K562 (cell line): ENCODE data around the gene UBE2U. TPM values are rescaled to one million over a fixed set of nuclear protein-coding genes. Genes with fewer than 3 reads are reported as not detected.
A peak's percentile ranks its signal among the peaks of the same experiment; 100 is the strongest.

Experiments used
- ATAC-seq: fragments of 200-7000 bp; cut with Tn5 transposase; 3 replicates; pipeline ENCODE4 v1.9.1; 2020; ENCODE audit warnings: moderate library complexity
- BruUV-seq: library from RNA; stranded (reverse); fragments of 400-500 nt; replicated peaks from 2 replicates; lab custom pipeline; 2021; lab: Mats Ljungman, UMichigan
- CTCF ChIA-PET: fragments of 300-600 bp; formaldehyde crosslinking; extraction: SDS; loops from one replicate; lab custom pipeline; 2021; ENCODE audit warnings: low intra/inter-chr PET ratio; lab: Yijun Ruan, JAX
- POLR2A ChIA-PET: fragments of 300-600, 350-650 bp; sonication (Branson Sonifier 250); formaldehyde crosslinking; extraction: SDS; loops from one replicate; lab custom pipeline; 2021; ENCODE audit warnings: antibody characterized with exemption, inconsistent platforms; lab: Yijun Ruan, JAX
- DNase-seq, 4 experiments: peaks; one replicate each; pipeline versions ENCODE4 v3.0.0 to v3.0.0-alpha.2; 2011 to 2018; ENCODE audit warnings: low spot score in 3 of 4, mixed read lengths in 3 of 4; ENCODE audit errors: extremely low read depth in 1 of 4
- FAIRE-seq: peaks from 2 replicates; lab custom pipeline; 2011; peaks lifted over from hg19 to GRCh38; lab: Jason Lieb, UNC
- H2AFZ ChIP-seq: 2 replicates; pipeline ENCODE4 v1.6.0; 2011; ENCODE audit warnings: low read depth, low read length, control low read depth, inconsistent platforms
- H3K27ac ChIP-seq: fragments of 200-600 bp; 3 replicates; pipeline ENCODE4 v1.8.0; 2011; ENCODE audit warnings: low read depth, mild to moderate bottlenecking, control low read depth, inconsistent platforms, low read length, moderate library complexity, mixed read lengths; ENCODE audit errors: extremely low read depth
- H3K27me3 ChIP-seq, 2 experiments: fragments of 300-600 bp in 1 of 2; 2 replicates in 1 of 2; 3 replicates in 1 of 2; pipeline versions ENCODE4 v1.6.0 to v1.8.0; 2011; ENCODE audit warnings: inconsistent platforms in 2 of 2, low read length in 2 of 2, mild to moderate bottlenecking in 1 of 2, mixed read lengths in 1 of 2, moderate library complexity in 1 of 2; ENCODE audit not compliant: control insufficient read depth in 2 of 2, insufficient read depth in 2 of 2
- H3K36me3 ChIP-seq: fragments of 300-600 bp; 3 replicates; pipeline ENCODE4 v1.8.0; 2011; ENCODE audit warnings: mild to moderate bottlenecking, low read length, inconsistent platforms; ENCODE audit not compliant: control insufficient read depth, insufficient read depth
- H3K4me1 ChIP-seq, 2 experiments: fragments of 200-600 bp in 1 of 2; replicated peaks in 1 of 2; 2 replicates in 1 of 2; 3 replicates in 1 of 2; pipeline versions ENCODE4 v1.5.1 to v1.8.0; 2011; ENCODE audit warnings: inconsistent platforms in 2 of 2, low read length in 2 of 2, mild to moderate bottlenecking in 1 of 2, mixed read lengths in 1 of 2, moderate library complexity in 1 of 2; ENCODE audit not compliant: control insufficient read depth in 2 of 2, insufficient read depth in 2 of 2
- H3K4me2 ChIP-seq: 2 replicates; pipeline ENCODE4 v1.6.1; 2011; ENCODE audit warnings: low read length, control low read depth, inconsistent platforms, mixed read lengths; ENCODE audit not compliant: insufficient read depth
- H3K4me3 ChIP-seq: fragments of 200-600 bp; sonication (generic), shearing (Covaris generic); 2 replicates; pipeline ENCODE4 v1.5.1; 2016; ENCODE audit warnings: control low read depth, inconsistent platforms
- H3K79me2 ChIP-seq: fragments of 200-600 bp; 3 replicates; pipeline ENCODE4 v1.8.0; 2011; ENCODE audit warnings: low read length, inconsistent platforms; ENCODE audit not compliant: control insufficient read depth, insufficient read depth
- H3K9ac ChIP-seq, 2 experiments: 2 replicates each; pipeline versions ENCODE4 v1.6.0 to v1.6.1; 2011; ENCODE audit warnings: low read depth in 2 of 2, low read length in 2 of 2, control low read depth in 1 of 2, inconsistent platforms in 1 of 2, mild to moderate bottlenecking in 1 of 2, mixed read lengths in 1 of 2; ENCODE audit not compliant: insufficient read depth in 1 of 2
- H3K9me1 ChIP-seq: one replicate; pipeline ENCODE4 v1.6.0; 2011; ENCODE audit warnings: inconsistent platforms, mild to moderate bottlenecking, low read length, moderate library complexity; ENCODE audit not compliant: control insufficient read depth, insufficient read depth
- H3K9me3 ChIP-seq: replicated peaks from 2 replicates; pipeline ENCODE4 v1.5.1; 2011; ENCODE audit warnings: low read depth, low read length, inconsistent platforms; ENCODE audit not compliant: control insufficient read depth, insufficient read depth
- H4K20me1 ChIP-seq: replicated peaks from 2 replicates; pipeline ENCODE4 v1.6.1; 2011; ENCODE audit warnings: low read length, inconsistent platforms, mixed read lengths; ENCODE audit not compliant: control insufficient read depth, insufficient read depth
- CEBPB ChIP-seq: fragments of 450-650 bp; IDR thresholded peaks from 2 replicates; pipeline ENCODE4 v1.6.1; 2016; ENCODE audit warnings: missing genetic modification characterization, missing compliant biosample characterization
- CHD2 ChIP-seq: IDR thresholded peaks from 2 replicates; pipeline ENCODE4 v1.6.1; 2011; ENCODE audit warnings: low read depth, low read length
- RNF219 ChIP-seq: fragments of 250-450 bp; sonication (Bioruptor Pico); IDR thresholded peaks from 2 replicates; pipeline ENCODE4 v1.5.0; 2022; ENCODE audit warnings: mild to moderate bottlenecking
- RUNX1 ChIP-seq: sonication (generic); IDR thresholded peaks from 2 replicates; pipeline ENCODE4 v1.6.1; 2016; ENCODE audit warnings: antibody characterized with exemption, low read depth
- TAF7 ChIP-seq: fragments of 450-650 bp; IDR thresholded peaks from 2 replicates; pipeline ENCODE4 v1.6.1; 2016; ENCODE audit warnings: missing genetic modification characterization, missing compliant biosample characterization
- TARDBP ChIP-seq: fragments of 450-650 bp; IDR thresholded peaks from 2 replicates; pipeline ENCODE4 v1.6.1; 2016
- ZNF140 ChIP-seq: fragments of 250-450 bp; sonication (Bioruptor Pico); IDR thresholded peaks from 2 replicates; pipeline ENCODE4 v1.8.0; 2021; ENCODE audit warnings: moderate library complexity, mild to moderate bottlenecking, inconsistent platforms
- ZNF41 ChIP-seq: fragments of 250-450 bp; sonication (Bioruptor Pico); conservative IDR thresholded peaks from 2 replicates; pipeline ENCODE4 v1.4.0; 2020; ENCODE audit warnings: mild to moderate bottlenecking
- in situ Hi-C: fragments of 300-500 bp; cut with MboI; formaldehyde crosslinking; loops from 4 replicates; pipeline ENCODE4 v1.15.0; 2018; ENCODE audit warnings: inconsistent platforms, mixed read lengths
- intact Hi-C: fragments of 100-400 bp; cut with micrococcal nuclease; formaldehyde crosslinking; loops from 2 replicates; pipeline ENCODE4 v1.14.2; 2022
- polyA plus RNA-seq, 8 experiments: library from polyadenylated mRNA; depleted of rRNA in 4 of 8; stranded (reverse) in 5 of 8; unstranded in 3 of 8; fragments of >200 nt; fragmentation: Nextera tagmentation in 2 of 8; fragmentation: Illumina TruSeq in 1 of 8; extraction: Ambion mirVana in 2 of 8; extraction: Trizol in 1 of 8; gene quantifications; 2 replicates each; pipeline versions ENCODE4 v1.2.1 to v1.2.3, GENCODE V29; 2011 to 2014; ENCODE audit warnings: inconsistent platforms in 1 of 8, missing spikeins in 1 of 8
- total RNA-seq, 7 experiments: library from RNA; depleted of rRNA in 6 of 7; stranded (reverse); fragments of >200 nt in 6 of 7; fragmentation: Illumina TruSeq in 2 of 7; extraction: Trizol in 2 of 7; gene quantifications; 2 replicates each; pipeline versions ENCODE4 v1.2.1 to v1.2.3, GENCODE V29; 2011 to 2021; ENCODE audit warnings: low replicate concordance in 1 of 7
- TF ChIP-seq, protein P1 (sequence below): conservative IDR thresholded peaks from 2 replicates; pipeline ENCODE4 v1.6.1; 2011; ENCODE audit warnings: low read depth, mild to moderate bottlenecking, low read length; ENCODE audit not compliant: control insufficient read depth

The UBE2U gene
- total and polyA plus RNA-seq, 9 of the 15 experiments (the other 6 are each of a cell fraction or from before 2014, with no cell fraction given): not detected

- FAIRE-seq (no peak), ATAC-seq (no peak), DNase-seq (no peak)
- Histone ChIP-seq H3K4me1 (no peaks in the 10 kb centered on the region), H3K4me3 (no peak overlapping the region), H4K20me1 (no peaks in the 10 kb centered on the region), H3K4me2 (no peak overlapping the region), H3K9me3 (no peaks in the 10 kb centered on the region), H3K27me3 (no peaks in the 10 kb centered on the region), H3K9ac (no peak overlapping the region), H3K9me1 (no peaks in the 10 kb centered on the region), H3K79me2 (no peaks in the 10 kb centered on the region), H2AFZ (no peak overlapping the region), H3K36me3 (no peaks in the 10 kb centered on the region), H3K27ac (no peak overlapping the region)
- BruUV-seq: no TSS peak
- in situ Hi-C loops (no loop called here), intact Hi-C loops (no loop called here)
- no peak for TF ChIP-seq ZNF41
- ChIA-PET POLR2A (no interaction called here), CTCF (interaction anchor here (0.6 kb wide), 1 partner anchor 412 kb away, joined by 4 read pairs; no protein-coding TSS in a partner anchor)
These were observed 31.3 kb downstream of the UBE2U start for GRCh38 chr1:64234714-64235113.

- H3K79me2 ChIP-seq: no peaks in the 10 kb centered on the region
- BruUV-seq: no TSS peak
- FAIRE-seq (no peak), ATAC-seq (no peak), DNase-seq (no peak)
- TF ChIP-seq, protein P1, sequence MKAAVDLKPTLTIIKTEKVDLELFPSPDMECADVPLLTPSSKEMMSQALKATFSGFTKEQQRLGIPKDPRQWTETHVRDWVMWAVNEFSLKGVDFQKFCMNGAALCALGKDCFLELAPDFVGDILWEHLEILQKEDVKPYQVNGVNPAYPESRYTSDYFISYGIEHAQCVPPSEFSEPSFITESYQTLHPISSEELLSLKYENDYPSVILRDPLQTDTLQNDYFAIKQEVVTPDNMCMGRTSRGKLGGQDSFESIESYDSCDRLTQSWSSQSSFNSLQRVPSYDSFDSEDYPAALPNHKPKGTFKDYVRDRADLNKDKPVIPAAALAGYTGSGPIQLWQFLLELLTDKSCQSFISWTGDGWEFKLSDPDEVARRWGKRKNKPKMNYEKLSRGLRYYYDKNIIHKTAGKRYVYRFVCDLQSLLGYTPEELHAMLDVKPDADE: no peak
- TF ChIP-seq CEBPB (tag) (peak; percentile 48; the same call in 1 of the 2 replicates), RUNX1 (no peak), ZNF140 (CRISPR knock-in tag) (no peak), TARDBP (no peak), RNF219 (no peak), TAF7 (tag) (no peak), CHD2 (no peak)
- no peaks in the 10 kb centered on the region for H4K20me1 ChIP-seq
- in situ Hi-C loops: no loop called here
- H3K9me1 ChIP-seq: no peaks in the 10 kb centered on the region
- ChIA-PET CTCF (interaction anchor here (0.6 kb wide), 1 partner anchor 11 kb away, joined by 3 read pairs; no protein-coding TSS in a partner anchor), POLR2A (no interaction called here)
- no peak overlapping the region for H3K27ac ChIP-seq
- no peaks in the 10 kb centered on the region for H3K36me3 ChIP-seq
- no peak overlapping the region for H3K4me2 ChIP-seq
- no peaks in the 10 kb centered on the region for H3K27me3 ChIP-seq
- no peak overlapping the region for H2AFZ ChIP-seq
- H3K4me1 ChIP-seq: no peaks in the 10 kb centered on the region
- intact Hi-C loops: no loop called here
- no peaks in the 10 kb centered on the region for H3K9me3 ChIP-seq
- H3K9ac ChIP-seq: no peak overlapping the region
- H3K4me3 ChIP-seq: no peak overlapping the region
These were observed 31.8 kb downstream of the UBE2U start for GRCh38 chr1:64235181-64235580.
